CD1c-positive myeloid dendritic cell (primary cell): ENCODE results near the gene ELAPOR1.

Experiments
- DNase-seq: peaks from one replicate; pipeline ENCODE4 v3.0.0-alpha.2; 2016; ENCODE audit errors: extremely low spot score

ELAPOR1 gene

GRCh38 chr1:109113590-109114341 is at the start of gene ELAPOR1:
TSS of gene ELAPOR1 (plus strand) at chr1:109114115. CDS start at chr1:109114184, 69 bp downstream.
- peak; percentile 63 for DNase-seq

GRCh38 chr1:109065137-109065536 is 48.8 kb upstream of the ELAPOR1 start:
- no peak for DNase-seq

GRCh38 chr1:109067883-109068282 is 46.0 kb upstream of the ELAPOR1 start:
- DNase-seq: no peak

GRCh38 chr1:109069294-109069693 is 44.6 kb upstream of the ELAPOR1 start:
- no peak for DNase-seq

GRCh38 chr1:109075531-109076490 is 38.1 kb upstream of the ELAPOR1 start, which contains the start of gene TAF13:
TSS of gene TAF13 (minus strand) at chr1:109076003. CDS start at chr1:109075947, 56 bp downstream.
- DNase-seq: peak; percentile 97

DNA sequence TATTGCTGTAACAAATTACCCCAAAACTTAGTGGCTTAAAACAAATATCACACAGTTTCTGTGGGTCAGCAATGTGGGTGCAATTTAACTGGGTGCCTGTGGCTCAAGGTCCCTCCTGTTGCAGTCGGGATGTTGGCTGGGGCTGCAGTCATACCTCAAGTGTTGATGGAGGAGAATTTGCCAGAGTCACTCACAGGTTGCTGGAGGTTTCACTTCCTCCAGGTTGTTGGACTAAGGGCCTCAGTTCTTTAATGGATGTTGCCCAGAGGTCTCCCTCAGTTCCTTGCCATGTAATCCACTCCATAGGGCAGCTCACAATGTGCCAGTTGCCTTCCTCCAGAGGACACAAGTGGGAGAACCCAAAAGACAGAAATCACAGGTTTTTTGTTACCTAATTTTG is 35.6 kb upstream of the ELAPOR1 start:
- DNase-seq: no peak

DNA sequence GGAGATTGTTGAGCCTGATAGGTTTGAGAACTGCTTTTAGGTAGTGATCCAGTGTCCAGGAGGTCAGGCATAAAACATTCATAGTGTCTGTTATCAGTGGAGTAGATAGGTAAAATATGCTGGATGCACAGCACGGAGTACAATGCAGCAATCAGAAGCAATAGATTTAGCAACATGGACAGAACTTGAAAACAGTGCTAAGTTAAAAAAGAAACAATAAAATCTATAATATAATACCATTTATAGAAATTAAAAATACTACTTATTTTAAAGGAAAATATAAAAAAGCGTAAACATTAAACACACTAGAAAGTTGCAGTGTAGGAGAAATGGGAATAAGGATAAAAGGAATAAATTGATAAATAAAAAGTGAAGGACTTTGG is 34.7 kb upstream of the ELAPOR1 start:
- DNase-seq: no peak

GRCh38 chr1:109080441-109081082 is 33.4 kb upstream of the ELAPOR1 start:
- DNase-seq: no peak

GRCh38 chr1:109083501-109083900 is 30.4 kb upstream of the ELAPOR1 start:
- DNase-seq: no peak

DNA sequence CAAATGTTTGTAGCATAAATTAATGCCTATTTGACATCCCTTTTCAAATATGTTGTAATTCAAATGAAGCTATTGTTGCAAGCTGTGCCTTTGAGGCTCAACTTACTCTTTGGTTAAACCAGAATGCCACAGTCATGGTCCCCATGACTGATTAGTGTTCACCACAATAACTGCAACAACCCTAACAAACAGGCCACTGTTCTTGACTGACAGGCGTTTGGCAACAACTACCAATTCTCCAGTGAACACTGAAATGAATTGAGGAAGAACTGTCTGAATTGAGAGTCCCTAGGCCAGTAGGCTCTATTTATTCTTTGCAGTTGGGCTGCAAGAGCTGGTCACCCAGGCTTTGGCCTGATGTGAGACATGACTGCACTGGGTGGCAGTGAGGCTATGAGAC is 30.0 kb upstream of the ELAPOR1 start:
- no peak for DNase-seq

GRCh38 chr1:109084563-109085517 is 29.1 kb upstream of the ELAPOR1 start:
- DNase-seq: no peak

DNA sequence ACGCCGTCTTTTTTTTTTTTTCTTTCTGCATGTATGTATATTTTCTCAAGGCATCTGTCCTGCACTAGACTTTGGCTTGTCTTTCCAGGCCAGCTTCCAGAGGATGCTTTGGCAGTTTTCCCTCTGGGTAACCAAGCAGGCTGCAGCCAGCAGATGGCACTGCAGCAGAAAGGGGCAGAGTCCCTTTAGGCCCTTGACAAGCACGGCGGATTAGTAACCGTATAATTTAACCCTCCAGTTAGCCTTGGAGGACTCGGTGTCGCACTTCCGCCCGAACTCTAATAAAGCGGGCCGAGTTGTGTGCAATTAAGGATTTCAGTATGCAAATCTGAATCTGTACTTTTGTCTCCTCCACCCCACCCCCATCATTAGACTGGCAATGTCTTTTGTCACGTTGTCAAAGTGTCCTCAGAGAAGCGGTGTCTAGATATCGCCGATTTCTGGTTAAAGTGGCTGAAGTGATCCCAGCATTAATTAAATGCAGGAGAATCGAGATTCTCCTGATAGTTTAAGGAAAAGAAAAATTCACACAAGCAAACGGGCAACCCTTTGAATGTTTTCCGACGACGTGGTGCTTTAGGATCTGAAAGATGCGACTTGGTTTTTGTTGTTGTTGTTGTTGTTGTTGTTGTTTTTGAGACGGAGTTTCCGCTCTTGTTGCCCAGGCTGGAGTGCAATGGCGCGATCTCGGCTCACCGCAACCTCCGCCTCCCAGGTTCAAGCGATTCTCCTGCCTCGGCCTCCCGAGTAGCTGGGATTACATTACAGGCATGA is 24.5 kb upstream of the ELAPOR1 start:
- DNase-seq: peak; percentile 59

GRCh38 chr1:109090196-109091077 is 23.5 kb upstream of the ELAPOR1 start, which contains the start of gene TMEM167B:
TSS of gene TMEM167B (plus strand) at chr1:109090764. CDS start at chr1:109090873, 109 bp downstream.
- peak; percentile 96 for DNase-seq

- peak; percentile 30 for DNase-seq
These were observed 22.7 kb upstream of the ELAPOR1 start for GRCh38 chr1:109091078-109091838.

DNA sequence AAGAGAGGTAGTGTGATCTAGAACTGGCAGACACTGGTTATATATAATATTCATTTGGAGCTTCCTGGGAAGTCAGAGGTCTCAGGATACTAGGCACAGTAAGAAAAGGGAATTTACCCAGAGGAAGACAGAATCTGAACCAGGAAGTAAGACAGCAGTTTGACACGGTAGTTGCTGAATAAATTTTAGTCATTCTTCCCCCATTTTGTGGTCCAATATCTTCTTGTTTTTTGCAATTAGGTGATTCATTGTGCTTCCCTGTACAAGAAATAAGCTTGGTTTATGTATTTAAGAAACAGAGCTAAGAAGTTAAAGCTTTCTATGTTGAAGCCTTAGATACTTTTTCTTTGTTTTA is 22.1 kb upstream of the ELAPOR1 start:
- DNase-seq: peak; percentile 85

DNA sequence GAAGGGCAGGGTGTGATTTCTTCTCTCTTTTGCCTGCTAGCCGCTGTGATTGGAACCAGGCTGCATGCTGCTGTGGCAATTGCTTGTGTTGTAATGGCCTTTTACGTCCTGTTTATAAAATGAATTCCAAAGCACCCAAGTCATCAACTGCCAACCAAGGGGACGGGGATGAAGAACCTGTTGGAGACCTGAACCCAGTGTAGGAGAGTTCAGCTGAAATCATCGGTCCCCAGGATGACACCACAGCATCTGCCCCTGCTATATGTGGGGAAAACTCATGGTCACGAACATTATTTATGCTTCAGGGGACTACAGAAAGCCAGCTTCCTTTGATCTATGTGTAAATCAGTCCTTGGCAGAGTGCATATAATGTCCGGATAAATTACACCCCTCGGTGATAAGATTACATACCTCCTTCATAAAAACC is 19.5 kb upstream of the ELAPOR1 start:
- DNase-seq: no peak

GRCh38 chr1:109094871-109095270 is 19.0 kb upstream of the ELAPOR1 start:
- DNase-seq: no peak

DNA sequence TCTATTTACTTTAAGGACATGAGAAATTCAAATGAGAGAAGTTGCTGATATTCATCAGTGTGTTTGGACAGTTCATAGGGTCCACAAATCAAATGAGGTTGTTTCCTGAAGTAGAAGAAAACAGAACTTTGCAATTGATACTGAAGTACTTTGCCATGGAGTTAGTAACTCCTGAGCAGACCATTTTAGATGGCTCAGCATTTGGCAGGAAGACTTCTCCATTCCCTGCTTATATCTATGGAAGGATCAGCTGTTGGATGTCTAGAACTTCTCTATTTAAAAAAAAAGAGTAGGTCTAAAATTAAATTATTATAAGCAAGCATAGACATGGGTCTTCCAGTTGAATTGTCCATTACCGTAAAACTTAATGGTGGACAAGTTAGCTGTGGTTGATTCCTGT is 18.3 kb upstream of the ELAPOR1 start:
- no peak for DNase-seq
